CD4-positive, alpha-beta T cell treated with Interleukin-17A for 1 hour (primary cell): Measurements from ENCODE around the gene MAJIN.
"Not testable (repeated sequence)": the region's sequence is repeated elsewhere in the genome, so short reads cannot be mapped to it uniquely, and the experiment has no call there.

Source experiments
- DNase-seq: peaks from one replicate; pipeline ENCODE4 v3.0.0-alpha.2; 2020

Gene MAJIN

GRCh38 chr11:64971421-64972233, at the start of gene MAJIN:
Gene MAJIN, minus strand, starts transcription at chr11:64972108. Its CDS starts 12,703 bp downstream, at chr11:64959405.
- peak; percentile 90 for DNase-seq

GRCh38 chr11:65021509-65021908, 49.6 kb upstream of the MAJIN start:
- no peak for DNase-seq

- no peak for DNase-seq
Observed at GRCh38 chr11:65021003-65021402, 49.1 kb upstream of the MAJIN start.

GRCh38 chr11:65019824-65020223, 47.9 kb upstream of the MAJIN start:
- no peak for DNase-seq

- no peak for DNase-seq
Observed at GRCh38 chr11:65017937-65018336, 46.0 kb upstream of the MAJIN start.

GRCh38 chr11:65016705-65017104, 44.8 kb upstream of the MAJIN start:
- DNase-seq = no peak

GRCh38 chr11:65014726-65015227, 42.9 kb upstream of the MAJIN start:
- DNase-seq = no peak

GRCh38 chr11:65013888-65014725, 42.2 kb upstream of the MAJIN start, which contains the start of gene ARL2:
Gene ARL2, plus strand, starts transcription at chr11:65014160. Its CDS starts 48 bp downstream, at chr11:65014208.
- DNase-seq = peak; percentile 90

GRCh38 chr11:65013130-65013887, 41.4 kb upstream of the MAJIN start:
- peak; percentile 93 for DNase-seq

- no peak for DNase-seq
Observed at GRCh38 chr11:65008873-65009272, 37.0 kb upstream of the MAJIN start.

- DNase-seq = no peak
Observed at GRCh38 chr11:65008016-65008415, 36.1 kb upstream of the MAJIN start.

GRCh38 chr11:65003968-65004367, 32.1 kb upstream of the MAJIN start:
- DNase-seq = not testable (repeated sequence)

- no peak for DNase-seq
Observed at GRCh38 chr11:65003282-65003681, 31.4 kb upstream of the MAJIN start.

GRCh38 chr11:65002706-65003105, 30.8 kb upstream of the MAJIN start:
- DNase-seq = no peak

- DNase-seq = no peak
Observed at GRCh38 chr11:64999478-64999877, 27.6 kb upstream of the MAJIN start.

GRCh38 chr11:64998690-64999431, 27.0 kb upstream of the MAJIN start:
- no peak for DNase-seq

GRCh38 chr11:64998141-64998540, 26.2 kb upstream of the MAJIN start:
- no peak for DNase-seq

- DNase-seq = no peak
Observed at GRCh38 chr11:64996710-64997380, 24.9 kb upstream of the MAJIN start, which contains the start of gene BATF2. Gene BATF2, minus strand, starts transcription at chr11:64996971. Its CDS starts 57 bp downstream, at chr11:64996914.

- no peak for DNase-seq
Observed at GRCh38 chr11:64996327-64996709, 24.4 kb upstream of the MAJIN start.

- no peak for DNase-seq
Observed at GRCh38 chr11:64994318-64994717, 22.4 kb upstream of the MAJIN start.

GRCh38 chr11:64990222-64990923, 18.5 kb upstream of the MAJIN start:
- no peak for DNase-seq
